RWPE1 (cell line): ENCODE measurements around the gene HIVEP3.

Experiments used
- CTCF ChIA-PET: fragments of 350-600 bp; sonication (Branson Sonifier 250); formaldehyde crosslinking; extraction: SDS; loops from one replicate; lab custom pipeline; 2021; lab: Yijun Ruan, JAX
- POLR2A ChIA-PET: fragments of 400-600 bp; formaldehyde crosslinking; extraction: SDS; loops from one replicate; lab custom pipeline; 2020; ENCODE audit warnings: antibody characterized with exemption; ENCODE audit not compliant: low non-redundant PET; lab: Yijun Ruan, JAX
- DNase-seq: peaks from one replicate; pipeline ENCODE4 v3.0.0; 2012; ENCODE audit warnings: low spot score
- H3K27ac ChIP-seq: fragments of 450-650 bp; 2 replicates; pipeline ENCODE4 v1.5.1; 2017
- TF ChIP-seq, protein P1 (sequence below): fragments of 450-650 bp; conservative IDR thresholded peaks from 2 replicates; pipeline ENCODE4 v1.5.1; 2017; ENCODE audit warnings: low read depth, mild to moderate bottlenecking

Gene HIVEP3

DNA sequence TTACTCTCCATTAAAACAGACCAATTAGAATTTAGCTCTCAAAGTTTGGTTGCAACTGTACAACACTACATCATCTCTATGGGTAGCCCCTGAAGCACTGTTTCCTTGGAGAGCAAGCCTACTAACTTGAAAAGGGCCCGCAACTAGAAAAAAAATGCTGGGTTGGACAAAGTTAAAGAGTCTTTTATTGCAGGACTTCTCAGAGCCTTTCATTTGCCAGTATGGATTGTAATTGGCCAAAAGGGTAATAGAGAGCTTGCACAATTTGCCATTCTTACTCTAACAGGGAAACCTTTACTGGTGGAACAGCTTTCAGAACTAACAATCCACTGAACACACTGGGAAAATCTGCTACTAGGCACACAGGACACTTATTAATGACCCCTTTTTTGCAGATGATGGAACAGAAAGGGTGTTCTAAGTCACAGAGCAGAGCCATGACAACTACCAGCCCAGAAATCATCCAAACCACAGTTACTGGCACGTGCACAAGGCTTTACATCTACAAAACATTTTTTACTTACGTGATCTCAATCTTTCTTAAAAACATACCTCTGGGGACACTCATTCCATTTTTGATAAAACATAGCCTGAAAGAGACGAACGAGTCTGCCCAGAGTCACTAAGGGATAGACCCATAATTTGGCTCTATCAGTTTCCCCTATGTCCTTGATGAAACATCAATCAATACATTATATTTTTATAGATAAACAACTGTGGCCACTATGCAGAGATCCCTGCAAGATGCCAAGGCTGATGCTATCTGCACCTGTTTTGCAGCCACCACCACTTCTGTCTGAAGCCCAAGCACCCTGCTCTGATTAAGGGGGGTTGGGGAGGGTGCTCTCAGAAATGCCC lies 257.9 kb downstream of the HIVEP3 start:
- no peak overlapping the region for H3K27ac ChIP-seq
- DNase-seq: no peak
- TF ChIP-seq, protein P1, sequence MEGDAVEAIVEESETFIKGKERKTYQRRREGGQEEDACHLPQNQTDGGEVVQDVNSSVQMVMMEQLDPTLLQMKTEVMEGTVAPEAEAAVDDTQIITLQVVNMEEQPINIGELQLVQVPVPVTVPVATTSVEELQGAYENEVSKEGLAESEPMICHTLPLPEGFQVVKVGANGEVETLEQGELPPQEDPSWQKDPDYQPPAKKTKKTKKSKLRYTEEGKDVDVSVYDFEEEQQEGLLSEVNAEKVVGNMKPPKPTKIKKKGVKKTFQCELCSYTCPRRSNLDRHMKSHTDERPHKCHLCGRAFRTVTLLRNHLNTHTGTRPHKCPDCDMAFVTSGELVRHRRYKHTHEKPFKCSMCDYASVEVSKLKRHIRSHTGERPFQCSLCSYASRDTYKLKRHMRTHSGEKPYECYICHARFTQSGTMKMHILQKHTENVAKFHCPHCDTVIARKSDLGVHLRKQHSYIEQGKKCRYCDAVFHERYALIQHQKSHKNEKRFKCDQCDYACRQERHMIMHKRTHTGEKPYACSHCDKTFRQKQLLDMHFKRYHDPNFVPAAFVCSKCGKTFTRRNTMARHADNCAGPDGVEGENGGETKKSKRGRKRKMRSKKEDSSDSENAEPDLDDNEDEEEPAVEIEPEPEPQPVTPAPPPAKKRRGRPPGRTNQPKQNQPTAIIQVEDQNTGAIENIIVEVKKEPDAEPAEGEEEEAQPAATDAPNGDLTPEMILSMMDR: no peak
- CTCF ChIA-PET: no interaction called here
- POLR2A ChIA-PET: interaction anchor here (0.6 kb wide), 1 partner anchor 169 kb away, joined by 11 read pairs; no protein-coding TSS in a partner anchor

DNA sequence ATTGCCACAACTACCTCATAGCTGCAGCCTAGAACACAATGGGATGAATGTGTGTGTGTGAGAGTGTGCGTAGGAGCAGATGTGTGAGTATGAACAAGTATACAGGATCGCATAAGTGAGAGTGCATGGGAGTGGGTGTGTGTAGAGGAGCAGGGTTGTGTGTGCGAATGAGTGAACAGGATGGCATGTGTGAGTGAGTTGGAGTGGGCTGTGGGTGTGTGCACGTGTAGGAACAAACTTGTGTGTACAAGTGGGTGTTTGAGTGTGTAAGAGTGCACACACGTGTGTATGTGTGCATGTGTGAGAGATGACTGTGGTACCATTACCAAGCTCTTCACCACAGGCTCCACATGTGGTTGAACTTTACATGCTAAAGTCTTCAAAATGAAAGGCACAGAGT lies 258.8 kb downstream of the HIVEP3 start:
- POLR2A ChIA-PET: no interaction called here
- DNase-seq: no peak
- CTCF ChIA-PET: no interaction called here
- TF ChIP-seq, protein P1: no peak
- H3K27ac ChIP-seq: no peak overlapping the region

DNA sequence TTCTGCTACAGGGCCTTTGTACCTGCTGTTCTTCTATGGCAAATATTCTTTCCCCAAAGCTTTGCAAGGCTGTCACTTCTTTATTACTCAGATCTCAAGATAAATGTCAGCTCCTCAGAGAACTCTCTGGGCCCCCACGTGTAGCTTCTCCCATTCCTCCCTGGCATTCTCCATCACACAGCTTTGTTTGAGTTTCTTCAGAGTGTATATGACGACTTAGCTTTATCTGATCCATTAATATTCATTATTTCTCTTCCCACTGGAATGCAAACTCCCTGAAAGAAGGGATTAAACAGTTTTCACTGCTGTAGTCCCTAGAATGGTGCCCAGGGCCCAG lies 259.6 kb downstream of the HIVEP3 start:
- TF ChIP-seq, protein P1: no peak
- CTCF ChIA-PET: interaction anchor here (0.6 kb wide), 1 partner anchor 40 kb away, joined by 3 read pairs; no protein-coding TSS in a partner anchor
- POLR2A ChIA-PET: no interaction called here
- H3K27ac ChIP-seq: no peak overlapping the region
- DNase-seq: no peak

DNA sequence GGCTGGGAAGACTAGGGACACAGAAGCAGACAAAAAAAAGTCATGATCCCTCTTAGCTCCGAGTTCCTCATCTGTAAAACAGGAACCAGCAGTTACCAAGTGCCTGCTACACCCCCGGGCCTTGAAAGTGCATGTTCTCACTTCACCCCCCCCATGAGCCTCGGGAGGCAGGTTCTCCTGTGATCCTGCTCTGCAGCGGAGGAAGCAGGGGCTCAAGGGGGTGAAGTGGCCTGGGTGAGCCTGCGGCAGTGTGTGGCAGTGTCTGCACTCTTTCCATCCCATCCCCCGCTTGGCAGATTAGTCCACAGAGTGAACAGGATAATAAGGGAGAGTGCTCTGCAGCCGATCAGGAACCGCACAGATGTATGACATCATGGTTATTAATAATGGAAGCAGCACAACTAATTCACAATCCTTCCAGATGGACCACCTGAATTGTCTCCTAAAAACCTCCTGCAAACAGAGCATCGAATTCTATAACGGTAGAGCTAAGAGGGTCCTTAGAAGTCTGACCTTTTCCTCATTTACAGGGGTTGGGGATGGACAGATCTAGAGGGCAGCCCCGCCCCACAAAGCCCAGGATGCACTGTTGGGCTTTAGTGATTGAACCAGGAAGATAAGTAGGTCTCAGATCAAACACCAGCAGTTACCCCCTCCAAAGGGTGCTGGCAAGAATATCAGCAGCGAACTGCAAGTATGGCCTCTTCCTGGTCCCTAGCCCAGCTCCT lies 260.1 kb downstream of the HIVEP3 start:
- DNase-seq: no peak
- no peak overlapping the region for H3K27ac ChIP-seq
- TF ChIP-seq, protein P1: no peak
- ChIA-PET POLR2A (no interaction called here), CTCF (interaction anchor here (0.6 kb wide), 2 partner anchors 9 to 41 kb away, joined by 3 read pairs; no protein-coding TSS in a partner anchor)

DNA sequence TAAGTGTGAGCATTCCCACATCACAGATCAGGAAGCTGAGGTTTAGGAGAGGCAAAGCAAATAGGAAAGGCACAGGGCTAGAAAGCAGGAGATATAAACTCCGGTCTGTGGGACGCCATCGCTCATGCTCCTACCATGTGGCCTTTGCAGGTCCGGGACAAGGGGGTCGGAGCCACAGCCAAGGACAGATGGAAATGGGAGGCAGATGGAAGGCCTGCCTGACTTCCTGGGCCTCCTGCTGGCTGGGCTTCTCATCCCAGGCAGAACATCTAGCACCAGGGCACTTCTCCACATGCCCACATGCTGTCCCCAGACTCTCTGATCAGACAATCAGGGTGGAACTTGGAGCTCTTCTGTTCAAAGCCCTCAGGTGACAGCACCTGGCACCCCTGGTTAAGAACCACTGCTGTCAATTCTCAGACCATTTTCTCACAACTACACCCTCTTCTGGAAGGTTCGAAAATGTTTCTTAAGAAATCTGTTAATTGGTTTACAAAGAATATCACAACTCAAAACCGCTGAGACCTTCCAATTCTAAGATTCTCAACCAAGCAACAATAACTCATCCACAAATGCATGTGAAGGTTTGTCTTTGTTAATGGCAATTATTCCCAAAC lies 260.9 kb downstream of the HIVEP3 start:
- no peak overlapping the region for H3K27ac ChIP-seq
- TF ChIP-seq, protein P1: no peak
- CTCF ChIA-PET: interaction anchor here (0.6 to 0.7 kb wide), 3 partner anchors 10 to 85 kb away, joined by 3 to 4 read pairs (median 3); no protein-coding TSS in a partner anchor
- POLR2A ChIA-PET: no interaction called here
- no peak for DNase-seq
